ENCODE measurements around the gene STARD13. TPM values are rescaled to one million over a fixed set of nuclear protein-coding genes. Genes with fewer than 3 reads are reported as not detected.

The STARD13 gene
- total RNA-seq, 1 experiment from 2014 or later = 4.1 TPM

- Histone ChIP-seq H3K27me3 (ENCODE audit: insufficient read depth, low read length) (no peaks in the 10 kb centered on the region), H3K9ac (ENCODE audit: low read length) (no peak overlapping the region), H3K27ac (ENCODE audit: low read depth, low read length) (no peak overlapping the region), H3K9me3 (ENCODE audit: control insufficient read depth in 1 of 2, insufficient read depth in 1 of 2, low read depth in 1 of 2, low read length in 2 of 2) (no peaks in the 10 kb centered on the region), H3K4me1 (ENCODE audit: control insufficient read depth in 1 of 2, insufficient read depth in 2 of 2, low read length in 2 of 2) (no peaks in the 10 kb centered on the region), H2AFZ (ENCODE audit: low read depth, low read length, poor library complexity, severe bottlenecking) (no peak overlapping the region), H3K4me3 (replicated peaks in 1 of 2; ENCODE audit: low read depth in 1 of 2, low read length in 2 of 2) (no peak overlapping the region), H3K79me2 (ENCODE audit: insufficient read depth, low read length) (no peaks in the 10 kb centered on the region), H3K36me3 (ENCODE audit: control insufficient read depth in 1 of 2, insufficient read depth in 2 of 2, low read length in 2 of 2) (no peaks in the 10 kb centered on the region), H3K4me2 (ENCODE audit: low read length) (no peak overlapping the region), H3K9me2 (ENCODE audit: insufficient read depth) (no peaks in the 10 kb centered on the region), H4K20me1 (ENCODE audit: insufficient read depth) (no peaks in the 10 kb centered on the region)
- no peak for ATAC-seq
- DNase-seq (ENCODE audit: low read depth, low spot score) = no peak
- RAD21 ChIA-PET (ENCODE audit: low non-redundant PET in 1 of 2, low total read pairs in 2 of 2, uncharacterized antibody in 2 of 2, unreplicated experiment in 2 of 2) = no interaction called here
- intact Hi-C loops (cut with micrococcal nuclease) = no loop called here
- TF ChIP-seq ELF1 (IDR thresholded peaks at IDR 0.05; ENCODE audit: borderline replicate concordance, low read depth) = no peak
- no peak for TF ChIP-seq CEBPB (IDR thresholded peaks at IDR 0.05; ENCODE audit: low read depth)
- TF ChIP-seq REST (IDR thresholded peaks at IDR 0.05; ENCODE audit: low read depth) = no peak
- TF ChIP-seq CTCF (IDR thresholded peaks at IDR 0.05 in 2 of 3, conservative IDR thresholded peaks at IDR 0.05 in 1 of 3; ENCODE audit: borderline replicate concordance in 1 of 3, insufficient read depth in 1 of 3, low read depth in 2 of 3, low read length in 2 of 3) = no peak
- POLR2A ChIA-PET = no interaction called here
- BruUV-seq (replicated peaks) = no TSS peak
- CTCF ChIA-PET = no interaction called here
These were observed 23.3 kb upstream of the STARD13 start for GRCh38 chr13:33308863-33309262.
